Stimulated activated CD8-positive, alpha-beta memory T cell treated with anti-CD3 and anti-CD28 coated beads, Interleukin-2, amount 100 ng/mL, for 1 hour (primary cell): Measurements from ENCODE around the gene LEF1.
A peak's percentile ranks its signal among the peaks of the same experiment; 100 is the strongest.
"Not testable (repeated sequence)": the region's sequence is repeated elsewhere in the genome, so short reads cannot be mapped to it uniquely, and the experiment has no call there.

Experiments used
- DNase-seq, 2 donors: peaks; one replicate each; pipeline ENCODE4 v3.0.0-alpha.2; 2020; ENCODE audit warnings: low read depth in 2 of 2

LEF1 gene

GRCh38 chr4:108060686-108061321 is 107.9 kb downstream of the LEF1 start:
- no peak for DNase-seq

DNA sequence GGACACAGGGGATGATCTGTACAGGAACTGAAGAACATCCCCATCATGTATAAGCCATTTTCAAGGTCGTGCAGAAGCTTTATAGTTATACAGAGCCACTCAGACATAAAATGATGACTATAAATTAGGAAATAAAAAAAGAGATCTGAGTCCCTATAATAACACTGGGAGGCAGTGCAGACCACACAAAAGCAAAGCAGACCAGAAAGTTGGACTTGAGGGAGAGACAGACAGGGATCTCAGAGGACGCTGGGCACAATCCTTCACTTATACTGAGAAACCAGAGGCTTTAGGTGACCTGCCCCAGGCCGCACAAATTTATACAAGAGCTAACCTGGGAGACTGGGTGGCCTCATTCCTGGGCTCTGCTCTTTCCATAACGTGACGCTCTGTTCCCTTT is 108.6 kb downstream of the LEF1 start:
- no peak for DNase-seq

- DNase-seq = no peak
Observed at GRCh38 chr4:108058685-108059440, 109.9 kb downstream of the LEF1 start.

DNA sequence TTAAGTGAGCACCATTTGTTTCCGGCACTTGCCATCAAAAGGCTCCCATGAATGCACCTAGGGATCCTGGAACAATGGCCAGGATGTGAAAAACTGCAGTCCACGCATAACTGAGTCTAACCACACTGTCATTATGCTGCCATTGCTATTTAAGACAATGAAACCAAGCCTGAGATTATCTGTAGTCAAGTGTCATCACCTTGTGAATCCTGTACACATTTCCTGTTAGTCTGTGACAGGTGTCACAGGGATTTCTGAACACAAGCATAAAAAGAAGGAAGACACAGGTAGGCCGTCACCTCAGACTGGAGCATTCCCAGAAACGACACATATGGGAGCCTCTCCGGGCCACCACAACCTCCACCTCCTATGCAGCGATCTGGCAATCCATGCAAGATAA is 112.3 kb downstream of the LEF1 start:
- no peak for DNase-seq

GRCh38 chr4:108055787-108056186 is 112.9 kb downstream of the LEF1 start:
- no peak for DNase-seq

- no peak for DNase-seq
Observed at GRCh38 chr4:108054025-108054638, 114.6 kb downstream of the LEF1 start.

GRCh38 chr4:108053251-108053711 is 115.5 kb downstream of the LEF1 start:
- DNase-seq = no peak

- no peak for DNase-seq
Observed at GRCh38 chr4:108052558-108053120, 116.1 kb downstream of the LEF1 start.

GRCh38 chr4:108051343-108051742 is 117.4 kb downstream of the LEF1 start:
- no peak for DNase-seq

DNA sequence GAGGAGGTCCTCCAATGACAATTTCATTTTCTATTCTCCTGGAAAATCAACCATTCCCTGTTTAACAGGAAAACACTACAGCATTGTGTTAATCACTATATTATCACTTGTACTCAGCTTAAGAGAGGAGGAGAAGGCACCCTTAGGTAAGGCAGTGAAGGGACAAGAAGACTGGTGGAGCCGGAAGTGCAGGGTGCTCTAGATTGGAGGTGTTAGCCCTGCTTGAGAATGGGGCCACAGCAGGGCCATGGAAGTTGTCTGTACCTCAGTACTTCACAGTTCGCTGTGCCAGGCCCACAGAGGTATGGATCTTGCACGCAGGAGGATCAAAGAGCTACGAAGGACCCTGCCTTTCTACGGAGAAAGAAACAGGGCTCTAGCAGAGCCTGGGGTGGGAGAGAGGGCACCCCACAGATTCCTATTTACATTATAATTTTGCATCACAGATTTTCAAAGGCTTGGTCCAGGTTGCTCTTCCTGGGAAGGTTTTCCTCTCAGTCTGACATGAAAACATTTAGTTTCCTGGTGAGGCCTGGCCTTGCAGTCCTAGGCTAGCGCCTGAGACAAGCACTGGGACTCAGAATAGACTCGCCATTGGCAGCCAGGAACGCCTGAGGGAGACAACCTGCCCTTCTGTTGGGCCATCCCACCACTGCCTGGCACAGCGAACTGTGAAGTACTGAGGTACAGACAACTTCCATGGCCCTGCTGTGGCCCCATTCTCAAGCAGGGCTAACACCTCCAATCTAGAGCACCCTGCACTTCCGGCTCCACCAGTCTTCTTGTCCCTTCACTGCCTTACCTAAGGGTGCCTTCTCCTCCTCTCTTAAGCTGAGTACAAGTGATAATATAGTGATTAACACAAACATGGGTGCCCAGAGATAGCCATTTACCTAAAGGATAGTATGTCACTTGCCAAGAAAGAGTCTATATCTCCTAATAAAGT is 118.3 kb downstream of the LEF1 start:
- DNase-seq = not testable (repeated sequence)

GRCh38 chr4:108049406-108049805 is 119.3 kb downstream of the LEF1 start:
- DNase-seq = no peak

DNA sequence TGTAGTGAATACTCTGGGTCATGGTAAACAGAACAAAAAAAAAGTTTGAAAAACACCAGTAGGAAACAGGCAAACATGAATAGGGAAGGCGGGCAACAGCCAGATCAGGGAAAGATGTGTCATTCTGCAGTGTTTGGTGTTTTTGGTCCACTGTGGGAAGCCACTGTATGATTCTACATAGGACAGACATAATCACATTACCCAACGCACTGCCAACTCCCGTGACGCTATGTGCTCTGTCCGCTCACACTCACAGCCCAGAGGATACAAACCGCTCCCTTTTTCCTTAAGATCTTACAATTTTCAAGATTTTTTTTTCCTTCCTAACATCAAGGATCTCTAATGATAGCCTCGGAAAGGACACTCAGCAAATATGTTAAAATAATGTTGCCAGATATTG is 119.7 kb downstream of the LEF1 start:
- no peak for DNase-seq

GRCh38 chr4:108048157-108048556 is 120.6 kb downstream of the LEF1 start:
- no peak for DNase-seq

DNA sequence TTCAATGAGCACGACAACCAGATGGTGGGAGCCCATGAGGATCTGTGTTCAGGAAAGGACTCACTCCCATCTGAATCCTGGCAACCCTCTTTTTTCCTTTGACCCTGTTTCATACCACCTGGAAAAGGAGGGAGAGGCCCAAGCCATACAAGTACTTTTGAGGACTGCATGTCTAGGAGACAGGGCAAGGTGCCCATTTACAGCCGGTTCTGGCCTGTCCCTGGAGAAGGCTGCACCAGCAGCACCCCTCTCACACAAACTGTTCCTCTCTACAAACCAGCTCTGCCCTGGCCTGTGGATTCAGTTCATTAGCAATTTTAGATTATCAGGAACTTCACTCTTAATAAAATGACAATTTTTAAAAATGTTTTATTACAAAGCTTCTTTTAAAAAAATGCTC is 121.5 kb downstream of the LEF1 start:
- no peak for DNase-seq

- no peak for DNase-seq
Observed at GRCh38 chr4:108045687-108046024, 123.1 kb downstream of the LEF1 start.

DNA sequence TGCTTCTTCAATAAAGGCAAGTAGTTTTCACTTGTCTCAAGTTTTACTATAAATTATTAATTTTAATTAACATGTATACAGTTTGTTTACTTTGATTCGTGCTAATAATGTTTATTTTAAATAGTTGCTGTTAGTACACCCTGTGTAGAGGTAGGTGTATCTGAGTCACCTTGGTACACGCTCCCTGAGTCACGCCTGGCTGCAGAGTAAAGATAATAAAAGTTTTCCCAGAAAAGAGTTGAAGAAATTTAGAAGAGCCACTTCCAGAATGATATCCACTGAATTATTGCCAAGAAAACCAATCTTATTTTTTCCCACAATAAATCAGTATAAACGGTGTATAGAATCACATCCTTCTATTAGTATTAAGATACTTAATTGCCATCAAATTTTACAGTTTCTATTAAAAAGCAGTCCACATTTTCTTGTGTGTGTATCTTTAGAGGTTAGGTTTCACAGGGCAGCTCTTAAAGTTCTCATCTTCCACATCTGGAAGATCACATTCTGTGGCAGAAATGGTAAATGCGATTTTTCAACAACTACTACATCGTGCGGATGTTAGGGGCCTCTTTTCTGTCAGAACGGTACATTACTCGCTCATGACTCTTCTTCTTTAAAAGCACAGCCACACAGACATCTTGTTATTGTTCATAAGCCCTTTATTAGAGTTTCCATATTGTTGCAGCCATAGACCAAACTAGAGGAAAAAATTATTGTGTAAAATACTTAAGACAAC is 123.6 kb downstream of the LEF1 start:
- no peak for DNase-seq

DNA sequence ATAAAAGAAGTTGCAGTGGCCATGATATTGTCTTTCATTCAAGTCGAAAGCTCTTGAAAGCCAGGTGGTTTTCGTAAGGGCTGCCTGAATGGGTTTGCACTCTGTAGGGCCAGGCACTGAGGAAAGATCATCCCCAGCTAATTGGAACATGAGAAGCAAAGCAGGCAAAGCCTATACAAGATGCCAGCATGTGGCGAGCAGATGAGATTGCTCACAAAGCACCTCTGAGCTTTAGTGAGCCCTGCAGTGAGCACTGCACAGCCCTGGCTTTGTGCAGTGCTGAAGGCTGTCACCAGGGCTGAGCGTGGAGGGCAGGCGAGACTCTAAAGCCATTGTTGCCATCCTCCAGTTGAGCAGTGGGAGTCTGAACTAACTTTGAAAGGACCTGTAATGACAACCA is 125.2 kb downstream of the LEF1 start:
- DNase-seq = no peak

DNA sequence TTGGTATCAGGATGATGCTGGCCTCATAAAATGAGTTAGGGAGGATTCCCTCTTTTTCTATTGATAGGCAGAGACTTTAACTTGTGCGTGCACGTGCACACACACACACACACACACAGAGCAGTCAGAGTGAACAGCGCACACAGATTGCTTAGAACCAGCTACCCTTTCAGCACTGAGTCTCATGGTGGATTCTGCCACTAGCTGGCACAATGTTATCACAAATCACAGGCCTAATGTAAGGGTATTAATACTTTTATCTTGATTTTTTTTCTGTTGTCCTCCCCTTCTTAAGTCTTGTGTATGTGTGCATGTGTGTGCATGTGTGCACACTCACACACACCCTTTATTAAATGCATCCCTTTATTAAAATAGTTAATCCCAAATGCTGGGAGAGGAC is 125.8 kb downstream of the LEF1 start:
- no peak for DNase-seq

DNA sequence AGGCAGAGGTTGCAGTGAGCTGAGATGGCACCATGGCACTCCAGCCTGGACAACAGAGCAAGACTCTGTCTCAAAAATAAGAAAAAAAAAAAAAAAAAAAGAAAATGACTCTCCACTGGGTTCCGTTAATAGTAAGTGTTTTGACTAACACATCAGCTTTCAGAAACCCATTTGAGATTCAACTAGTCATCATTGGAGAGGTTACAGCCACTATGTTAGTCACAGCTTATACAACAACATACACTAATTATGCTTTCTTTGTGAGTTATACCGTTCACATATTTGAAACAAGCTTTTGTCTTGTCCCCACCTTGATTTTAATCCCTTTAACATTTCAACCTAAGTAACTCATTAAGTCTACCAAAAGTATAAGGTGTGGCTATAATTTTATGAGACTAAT is 130.8 kb downstream of the LEF1 start:
- no peak for DNase-seq

- DNase-seq = peak in 1 of 2 donors; percentile 24
Observed at GRCh38 chr4:108036213-108036612, 132.5 kb downstream of the LEF1 start.

- no peak for DNase-seq
Observed at GRCh38 chr4:108035691-108036090, 133.0 kb downstream of the LEF1 start.
